Erythroblast (primary cell): ENCODE data around the gene GSC2.

Source experiments
- GATA1 ChIP-seq: IDR thresholded peaks from 2 replicates; pipeline ENCODE4 v1.6.1; 2011; ENCODE audit warnings: low read depth, mild to moderate bottlenecking, control low read depth, low read length, moderate library complexity
- POLR2A ChIP-seq: IDR thresholded peaks from 2 replicates; pipeline ENCODE4 v1.6.1; 2011; ENCODE audit warnings: mild to moderate bottlenecking, low read length

- TF ChIP-seq POLR2A (no peak), GATA1 (no peak)
These were observed 25.0 kb upstream of the GSC2 start for GRCh38 chr22:19175026-19175601.
